22Rv1 (cell line): ENCODE results near the gene GPN3.

Source experiments
- CTCF ChIP-seq: fragments of 450-650 bp; IDR thresholded peaks from 2 replicates; pipeline ENCODE4 v1.5.1; 2017; ENCODE audit warnings: mild to moderate bottlenecking
- ZFX ChIP-seq: fragments of 450-650 bp; IDR thresholded peaks from 2 replicates; pipeline ENCODE4 v1.6.1; 2017; ENCODE audit warnings: antibody characterized with exemption, borderline replicate concordance

GRCh38 chr12:110466791-110467190, 1.3 kb downstream of the GPN3 start:
- TF ChIP-seq CTCF (no peak), ZFX (no peak)
